ENCODE results near the gene RGL1. TPM values are rescaled to one million over a fixed set of nuclear protein-coding genes. Genes with fewer than 3 reads are reported as not detected.

Gene RGL1
- total RNA-seq, 4 donors from 2014 or later, result 10.6 to 13.8 (median 11.3) TPM

DNA sequence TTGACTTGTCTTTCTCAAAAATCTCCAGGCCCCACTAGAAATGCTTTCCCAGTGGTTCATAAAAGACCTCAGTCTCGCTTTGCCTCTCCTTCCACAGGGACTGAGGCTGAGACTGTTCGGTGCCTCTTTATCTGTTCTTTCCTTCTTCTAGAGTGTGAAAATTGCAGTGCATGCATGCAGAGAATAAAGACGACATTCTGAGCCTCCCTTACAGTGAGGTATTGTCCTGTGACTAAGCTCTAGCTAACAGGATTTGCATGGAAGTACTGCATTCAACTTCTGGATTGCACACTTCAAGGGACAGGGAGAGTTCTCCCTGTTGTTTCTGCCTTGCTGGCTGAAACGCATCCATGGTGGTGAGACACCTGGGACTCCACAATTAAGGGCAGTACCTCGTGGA lies 163.5 kb downstream of the RGL1 start:
- no peak overlapping the region for H3K4me3 ChIP-seq
- 71% methylated on average over 5 of the region's 5 CpGs for WGBS
- H3K27ac ChIP-seq, result no peak overlapping the region
- H3K27me3 ChIP-seq, result no peaks in the 10 kb centered on the region
- no peaks in the 10 kb centered on the region for H3K9me3 ChIP-seq
- H3K4me1 ChIP-seq, result no peaks in the 10 kb centered on the region
- no peak for TF ChIP-seq POLR2A (IDR thresholded peaks at IDR 0.05)
- no peak for TF ChIP-seq CTCF (IDR thresholded peaks at IDR 0.05)
- TF ChIP-seq POLR2AphosphoS5 (IDR thresholded peaks at IDR 0.05), result no peak
- no peak for TF ChIP-seq EP300 (IDR thresholded peaks at IDR 0.05)
- DNase-seq (ENCODE audit: low spot score in 2 of 2), result no peak
- no peaks in the 10 kb centered on the region for H3K36me3 ChIP-seq

DNA sequence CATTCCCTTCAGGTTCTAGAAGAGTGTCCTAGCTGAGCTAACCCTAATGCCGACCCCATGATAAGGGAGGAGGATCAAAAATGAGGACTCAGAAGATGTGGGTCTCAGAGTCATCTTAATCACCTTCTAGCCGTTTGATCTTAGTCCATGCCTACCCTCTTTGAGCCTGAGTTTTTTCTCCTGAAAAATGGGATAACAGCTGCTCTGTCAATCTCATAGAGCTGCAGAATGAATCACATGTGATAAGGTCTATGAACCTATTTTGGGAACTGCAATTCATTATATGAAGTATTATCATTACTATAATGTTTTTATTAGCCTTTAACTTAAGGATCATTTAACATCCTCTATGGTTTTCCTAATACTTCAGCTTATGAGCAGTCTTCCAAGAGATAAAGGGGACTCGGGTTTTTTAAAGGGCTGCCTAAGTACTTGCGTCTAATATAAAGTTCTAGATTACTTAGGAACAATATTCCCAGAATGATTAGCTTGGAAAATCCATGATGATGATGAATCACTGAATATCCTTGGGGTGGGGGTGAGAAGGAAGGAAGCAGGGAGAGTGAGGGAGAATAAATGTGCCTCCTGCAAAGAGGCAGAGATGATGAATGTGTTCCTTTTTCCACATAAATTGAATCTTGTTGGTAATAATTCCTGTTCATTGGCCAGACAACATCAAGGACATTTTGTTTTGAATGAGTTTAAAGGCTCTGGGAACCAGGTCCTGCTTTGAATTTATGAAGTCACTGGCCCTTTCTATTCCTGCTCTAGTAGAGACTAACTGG lies 165.8 kb downstream of the RGL1 start:
- H3K27ac ChIP-seq, result no peak overlapping the region
- H3K27me3 ChIP-seq, result no peaks in the 10 kb centered on the region
- no peaks in the 10 kb centered on the region for H3K9me3 ChIP-seq
- H3K36me3 ChIP-seq, result no peaks in the 10 kb centered on the region
- H3K4me3 ChIP-seq, result no peak overlapping the region
- TF ChIP-seq POLR2A (IDR thresholded peaks at IDR 0.05) (no peak), CTCF (IDR thresholded peaks at IDR 0.05) (no peak), EP300 (IDR thresholded peaks at IDR 0.05) (no peak), POLR2AphosphoS5 (IDR thresholded peaks at IDR 0.05) (no peak)
- H3K4me1 ChIP-seq, result no peaks in the 10 kb centered on the region
- WGBS, result 55% methylated on average over 4 of the region's 4 CpGs
- no peak for DNase-seq (ENCODE audit: low spot score in 2 of 2)

- Histone ChIP-seq H3K27ac (no peak overlapping the region), H3K36me3 (no peaks in the 10 kb centered on the region), H3K4me3 (no peak overlapping the region), H3K4me1 (no peaks in the 10 kb centered on the region), H3K27me3 (no peaks in the 10 kb centered on the region), H3K9me3 (no peaks in the 10 kb centered on the region)
- WGBS, result 96% methylated on average over 3 of the region's 3 CpGs
- DNase-seq (ENCODE audit: low spot score in 2 of 2), result no peak
- no peak for TF ChIP-seq POLR2AphosphoS5 (IDR thresholded peaks at IDR 0.05)
- TF ChIP-seq EP300 (IDR thresholded peaks at IDR 0.05), result no peak
- TF ChIP-seq POLR2A (IDR thresholded peaks at IDR 0.05), result no peak
- no peak for TF ChIP-seq CTCF (IDR thresholded peaks at IDR 0.05)
Observed at GRCh38 chr1:183975651-183976050, 170.7 kb downstream of the RGL1 start.

DNA sequence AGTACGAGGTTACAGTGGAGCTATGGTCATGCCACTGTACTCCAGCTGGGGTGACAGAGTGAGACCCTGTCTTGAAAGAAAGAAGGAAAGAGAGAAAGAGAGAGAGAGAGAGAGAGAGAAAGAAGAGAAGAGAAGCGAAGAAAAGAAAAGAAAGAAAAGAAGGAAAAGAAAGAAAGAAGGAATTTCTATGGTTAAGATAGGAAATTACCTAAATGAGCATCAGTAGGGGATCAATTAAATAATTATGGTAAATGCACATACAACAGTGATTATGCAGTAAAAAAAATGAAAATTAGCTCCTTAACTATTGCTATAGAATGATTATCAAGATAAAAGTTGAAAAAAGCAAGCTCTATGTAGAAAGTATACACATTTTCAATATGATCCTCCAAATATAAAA lies 172.8 kb downstream of the RGL1 start:
- Histone ChIP-seq H3K4me1 (no peaks in the 10 kb centered on the region), H3K9me3 (no peaks in the 10 kb centered on the region), H3K4me3 (no peak overlapping the region), H3K27ac (no peak overlapping the region), H3K36me3 (no peaks in the 10 kb centered on the region), H3K27me3 (no peaks in the 10 kb centered on the region)
- DNase-seq (ENCODE audit: low spot score in 2 of 2), result no peak
- WGBS, result 92% methylated on average over 2 of the region's 2 CpGs
- TF ChIP-seq EP300 (IDR thresholded peaks at IDR 0.05) (no peak), POLR2AphosphoS5 (IDR thresholded peaks at IDR 0.05) (no peak), CTCF (IDR thresholded peaks at IDR 0.05) (no peak)

Other genes starting within 250 kb of the RGL1 start
- 10 to 100 TPM; 16.9 to 48.3 (median 33.9) TPM for gene NCF2, start 214.7 kb upstream of the RGL1 start, total RNA-seq
- gene ARPC5, start 169.3 kb upstream of the RGL1 start, total RNA-seq, result 10 to 100 TPM; 45.1 to 66.9 (median 52.5) TPM
- gene APOBEC4, start 151.8 kb upstream of the RGL1 start, total RNA-seq, result not detected
- under 1 TPM in 3 of 4 donors, not detected in 1; 0.16 to 0.70 (median 0.17) TPM for gene COLGALT2, start 232.6 kb downstream of the RGL1 start, total RNA-seq
- 10 to 100 TPM; 14.8 to 24.7 (median 21.3) TPM for gene TSEN15, start 246.6 kb downstream of the RGL1 start, total RNA-seq